ENCODE measurements around the gene IGFALS. TPM values are rescaled to one million over a fixed set of nuclear protein-coding genes. Genes with fewer than 3 reads are reported as not detected.
"Not testable (repeated sequence)": the region's sequence is repeated elsewhere in the genome, so short reads cannot be mapped to it uniquely, and the experiment has no call there.

IGFALS gene
- polyA plus RNA-seq, 4 donors = 0.15 to 3.6 (median 1.6) TPM

DNA sequence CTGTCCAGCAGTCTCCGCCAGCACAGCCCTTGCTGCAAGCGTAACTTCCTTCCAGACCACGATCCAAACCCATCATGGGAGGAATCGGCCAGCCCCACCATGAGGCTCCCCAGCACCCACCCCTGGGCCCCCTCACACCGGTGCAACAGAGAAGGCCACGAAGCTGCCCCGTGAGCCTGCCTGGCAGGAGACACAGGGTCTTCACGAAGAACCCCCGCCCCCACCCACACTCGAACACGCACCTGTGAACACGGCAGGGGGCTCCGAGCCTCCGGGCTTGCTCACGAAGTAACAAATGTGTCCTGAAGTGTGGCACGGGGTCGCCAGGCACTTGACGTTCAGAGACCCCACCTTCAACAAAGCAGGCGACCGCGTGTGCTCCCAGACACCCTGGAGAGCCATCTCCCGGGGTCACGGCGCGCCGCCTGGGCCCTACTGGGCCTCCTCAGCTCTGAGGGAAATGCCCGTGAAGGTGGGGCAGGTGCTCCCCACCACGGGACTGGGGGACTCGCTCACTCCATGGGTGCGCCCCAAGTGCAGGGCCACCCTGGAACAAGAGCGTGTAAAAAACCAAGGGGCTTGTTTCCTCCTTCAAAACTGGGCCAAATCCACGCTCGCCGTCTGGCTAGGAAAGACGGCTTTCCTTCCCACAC lies 25.5 kb upstream of the IGFALS start:
- no peak for DNase-seq (ENCODE audit: low read depth in 4 of 4, low spot score in 3 of 4)

GRCh38 chr16:1818204-1818872 lies 24.8 kb upstream of the IGFALS start:
- no peak for DNase-seq (ENCODE audit: low read depth in 4 of 4, low spot score in 3 of 4)

- no peak for DNase-seq (ENCODE audit: low read depth in 4 of 4, low spot score in 3 of 4)
Measured at GRCh38 chr16:1817716-1818115, 24.2 kb upstream of the IGFALS start.

DNA sequence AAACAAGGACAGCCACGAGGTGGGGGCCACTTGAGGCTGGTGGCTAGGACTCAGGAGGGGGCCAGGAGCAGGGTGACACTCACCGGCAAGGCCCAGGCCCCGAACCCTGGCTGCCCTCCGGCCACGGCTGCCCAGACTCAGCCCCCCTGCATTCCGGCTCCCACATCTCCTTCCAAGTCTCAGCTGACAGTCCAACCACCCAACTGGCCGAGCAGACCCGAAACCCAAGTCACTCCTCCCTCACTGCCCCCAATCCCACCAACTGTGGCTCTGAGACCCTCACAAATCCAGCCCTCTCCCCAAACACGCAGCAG lies 23.7 kb upstream of the IGFALS start:
- no peak for DNase-seq (ENCODE audit: low read depth in 4 of 4, low spot score in 3 of 4)

DNA sequence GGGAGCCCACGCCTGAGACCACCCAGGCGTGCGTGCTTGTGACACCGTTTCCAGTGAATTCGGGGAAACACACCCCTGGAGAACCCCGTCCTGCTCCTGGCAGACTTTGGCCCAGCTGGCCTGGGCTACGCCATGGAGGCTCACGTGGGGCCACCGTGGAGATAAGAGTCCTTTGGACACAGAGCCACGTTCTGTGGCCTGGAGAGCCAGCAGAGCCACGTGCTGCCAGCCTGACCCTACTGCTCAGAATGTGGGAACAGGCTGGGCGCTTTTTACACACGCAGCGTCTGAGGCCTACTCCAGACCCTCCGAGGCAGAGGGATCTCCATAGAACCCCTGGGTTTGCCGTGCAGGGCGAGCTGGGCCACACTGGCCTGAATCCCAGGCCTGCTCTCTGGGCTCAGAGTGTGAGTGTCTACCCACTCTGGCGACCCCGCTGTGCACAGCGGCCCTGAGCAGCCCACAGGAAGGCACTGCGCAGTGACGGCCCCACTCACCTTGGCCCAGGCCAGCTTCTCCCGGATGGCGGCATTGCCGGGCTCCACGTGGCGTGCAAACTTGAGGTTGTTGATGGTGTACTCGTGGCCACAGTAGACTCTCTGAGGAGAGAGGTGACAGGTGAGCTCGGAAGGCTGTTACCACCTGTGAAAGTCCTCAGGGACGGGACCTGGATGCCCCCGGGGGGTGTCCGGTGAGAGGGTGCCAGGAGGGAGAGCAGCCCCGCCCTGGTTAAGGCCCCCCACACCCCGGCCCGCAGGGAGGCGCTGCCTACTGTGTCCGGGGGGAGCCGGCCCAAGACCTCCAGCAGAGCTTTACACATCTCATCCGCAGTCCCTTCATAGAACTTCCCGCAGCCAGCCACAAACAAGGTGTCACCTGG lies 23.1 kb upstream of the IGFALS start:
- DNase-seq (ENCODE audit: low read depth in 4 of 4, low spot score in 3 of 4) = no peak

DNA sequence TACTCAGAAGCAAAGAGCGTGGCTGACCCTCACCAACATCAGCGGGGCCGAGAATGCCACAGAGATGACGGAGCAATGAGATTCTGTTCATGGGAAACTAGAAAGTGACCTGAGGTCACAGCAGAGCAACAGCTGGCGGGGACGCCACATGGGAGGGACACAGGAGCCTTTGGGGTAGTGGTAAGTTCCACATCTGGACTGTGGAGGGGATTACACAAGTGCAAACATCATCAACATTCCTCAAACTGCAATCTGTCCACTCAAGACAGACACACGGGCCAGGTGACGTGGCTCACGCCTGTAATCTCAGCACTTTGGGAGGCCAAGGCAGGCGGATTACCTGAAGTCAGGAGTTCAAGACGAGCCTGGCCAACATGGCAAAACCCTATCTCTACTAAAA lies 22.0 kb upstream of the IGFALS start:
- DNase-seq (ENCODE audit: low read depth in 4 of 4, low spot score in 3 of 4) = no peak

- no peak for DNase-seq (ENCODE audit: low read depth in 4 of 4, low spot score in 3 of 4)
Measured at GRCh38 chr16:1812732-1813163, 19.2 kb upstream of the IGFALS start.

- no peak for DNase-seq (ENCODE audit: low read depth in 4 of 4, low spot score in 3 of 4)
Measured at GRCh38 chr16:1810536-1810935, 17.0 kb upstream of the IGFALS start.

GRCh38 chr16:1810106-1810505 lies 16.6 kb upstream of the IGFALS start:
- no peak for DNase-seq (ENCODE audit: low read depth in 4 of 4, low spot score in 3 of 4)

DNA sequence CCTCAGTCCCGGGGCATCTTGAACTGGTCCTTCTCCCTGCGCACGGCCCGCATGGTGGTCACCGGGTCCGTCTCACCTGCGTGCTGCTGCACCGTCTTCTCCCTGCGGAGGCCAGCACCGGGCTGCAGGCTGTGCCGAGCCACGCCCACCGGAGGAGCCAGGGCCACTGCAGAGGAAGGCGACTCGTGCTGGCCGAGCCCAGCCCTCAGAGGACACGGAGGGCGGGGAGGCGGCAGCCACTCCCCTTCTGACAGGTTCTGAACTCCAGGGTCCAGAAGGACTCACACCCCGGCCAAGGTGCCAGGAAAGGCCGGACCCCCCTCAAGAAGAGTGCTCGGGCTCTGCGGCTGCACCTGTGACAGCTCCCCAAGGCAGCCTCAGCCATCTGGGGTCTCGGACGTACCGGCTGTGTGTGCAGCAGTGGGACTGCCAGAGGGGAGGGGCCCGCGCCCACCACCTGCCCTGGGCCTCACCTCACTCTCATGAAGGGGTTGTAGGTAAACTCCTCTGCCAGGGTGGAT lies 15.8 kb upstream of the IGFALS start:
- no peak for DNase-seq (ENCODE audit: low read depth in 4 of 4, low spot score in 3 of 4)

- no peak for DNase-seq (ENCODE audit: low read depth in 4 of 4, low spot score in 3 of 4)
Measured at GRCh38 chr16:1808691-1809090, 15.2 kb upstream of the IGFALS start.

- no peak for DNase-seq (ENCODE audit: low read depth in 4 of 4, low spot score in 3 of 4)
Measured at GRCh38 chr16:1807626-1808025, 14.1 kb upstream of the IGFALS start.

DNA sequence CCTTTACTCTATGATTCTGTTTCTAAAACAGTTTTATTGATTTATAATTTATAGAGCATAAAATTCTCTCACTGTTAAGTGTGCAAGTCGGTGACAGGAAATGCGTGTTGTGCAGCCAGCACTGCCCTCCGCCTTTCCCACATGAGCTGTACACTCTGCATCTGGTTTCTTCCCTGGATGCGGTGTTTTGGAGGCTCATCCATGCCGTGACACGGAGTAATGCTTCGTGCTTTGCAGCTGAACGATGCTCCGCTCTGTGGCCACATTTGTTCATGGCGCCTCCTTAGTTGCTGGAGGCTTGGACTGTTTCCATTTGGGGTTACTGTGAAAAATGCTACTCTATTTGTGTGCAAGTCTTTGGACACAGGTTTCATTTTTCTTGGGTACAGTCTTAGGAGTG lies 7.2 kb upstream of the IGFALS start:
- no peak for DNase-seq (ENCODE audit: low read depth in 4 of 4, low spot score in 3 of 4)

DNA sequence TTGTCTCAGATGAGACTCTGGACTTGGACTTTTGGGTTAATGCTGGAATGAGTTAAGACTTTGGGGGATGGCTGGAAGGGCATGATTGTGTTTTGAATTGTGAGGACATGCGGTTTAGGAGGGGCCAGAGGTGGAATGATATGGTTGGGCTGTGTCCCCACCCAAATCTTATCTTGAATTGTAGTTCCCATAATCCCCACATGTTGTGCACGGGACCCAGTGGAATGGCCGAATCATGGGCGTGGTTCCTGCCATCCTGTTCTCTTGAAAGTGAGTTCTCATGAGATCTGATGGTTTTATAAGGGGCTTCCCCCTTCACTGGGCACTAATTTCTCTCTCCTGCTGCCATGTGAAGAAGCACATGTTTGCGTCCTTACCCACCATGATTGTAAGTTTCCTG lies 5.8 kb upstream of the IGFALS start:
- not testable (repeated sequence) for DNase-seq (ENCODE audit: low read depth in 4 of 4, low spot score in 3 of 4)

GRCh38 chr16:1794908-1795666 lies 1.6 kb upstream of the IGFALS start:
- no peak for DNase-seq (ENCODE audit: low read depth in 4 of 4, low spot score in 3 of 4)

- DNase-seq (ENCODE audit: low read depth in 4 of 4, low spot score in 3 of 4) = no peak
Measured at GRCh38 chr16:1794221-1794871, 841 bp upstream of the IGFALS start.

DNA sequence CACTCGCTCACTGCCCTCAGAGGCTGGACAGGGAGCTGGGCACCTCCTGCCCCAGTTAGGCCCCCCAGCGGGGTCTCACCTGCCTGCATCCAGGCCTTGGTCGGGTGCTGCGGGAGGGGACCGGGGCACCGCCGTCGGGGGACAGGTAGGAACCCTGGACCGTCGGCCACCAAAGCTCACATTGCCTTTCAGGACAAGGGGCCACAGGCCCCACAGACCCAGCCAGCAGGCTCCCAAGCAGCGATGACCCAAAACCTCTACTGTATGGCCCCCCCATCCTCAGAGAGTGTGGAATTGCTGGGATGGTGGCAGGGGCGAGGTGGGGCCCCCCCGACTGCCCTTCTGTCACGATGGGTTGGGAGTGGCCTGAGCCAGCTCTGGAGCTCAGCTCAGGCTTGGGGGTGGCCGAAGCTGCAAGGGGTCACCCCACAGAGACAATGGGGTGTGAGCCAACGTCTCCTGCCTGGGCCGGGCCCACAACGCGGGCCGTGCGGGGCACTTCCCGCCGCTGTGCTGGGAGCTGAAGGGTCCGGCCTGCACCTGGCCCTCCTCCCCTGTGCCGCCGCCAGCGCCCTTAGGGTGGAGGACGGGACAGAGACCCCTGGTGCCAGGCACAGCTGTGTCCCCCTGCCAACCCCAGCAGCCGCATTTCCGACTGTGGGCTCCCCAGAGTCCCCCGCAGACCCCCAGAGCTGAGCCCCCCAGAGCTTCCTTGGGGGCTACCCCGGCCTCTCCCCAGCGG lies 498 bp downstream of the IGFALS start:
- no peak for DNase-seq (ENCODE audit: low read depth in 4 of 4, low spot score in 3 of 4)

- DNase-seq (ENCODE audit: low read depth in 4 of 4, low spot score in 3 of 4) = no peak
Measured at GRCh38 chr16:1791943-1792812, 1.3 kb downstream of the IGFALS start.

Measured in left renal pelvis (tissue), 4 donors.